PC-9 (cell line): Measurements from ENCODE around the gene ACADS.

ENCODE experiments used
- EZH2 ChIP-seq: fragments of 200-600 bp; sonication (generic); IDR thresholded peaks from 2 replicates; pipeline ENCODE4 v1.8.0; 2017; ENCODE audit warnings: antibody characterized with exemption, low read depth
- TF ChIP-seq, protein P1 (sequence below): fragments of 200-600 bp; sonication (generic); conservative IDR thresholded peaks from 2 replicates; pipeline ENCODE4 v1.6.1; 2017; ENCODE audit warnings: mixed run types, antibody characterized with exemption, mild to moderate bottlenecking, moderate library complexity

DNA sequence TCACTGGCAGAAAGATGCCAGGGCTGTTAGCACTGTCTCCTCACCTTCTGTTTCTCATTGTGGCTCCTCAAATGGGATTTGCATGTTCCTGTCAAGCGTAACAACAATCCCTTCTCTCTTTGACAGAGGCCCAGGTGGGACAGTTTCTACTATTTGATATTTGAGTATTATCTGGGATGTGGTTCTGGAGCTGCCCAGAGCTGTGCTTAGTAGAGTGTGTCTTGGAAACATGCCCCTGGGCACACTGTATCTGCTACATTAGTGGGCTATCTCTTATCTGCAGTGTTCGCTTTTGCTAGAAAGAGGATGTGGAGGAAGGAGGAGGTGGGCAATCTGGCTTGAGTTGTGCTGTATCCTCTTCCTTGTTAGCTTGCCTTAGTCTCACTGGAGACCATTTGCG lies 3.8 kb upstream of the ACADS start:
- TF ChIP-seq EZH2 = no peak
- TF ChIP-seq, protein P1, sequence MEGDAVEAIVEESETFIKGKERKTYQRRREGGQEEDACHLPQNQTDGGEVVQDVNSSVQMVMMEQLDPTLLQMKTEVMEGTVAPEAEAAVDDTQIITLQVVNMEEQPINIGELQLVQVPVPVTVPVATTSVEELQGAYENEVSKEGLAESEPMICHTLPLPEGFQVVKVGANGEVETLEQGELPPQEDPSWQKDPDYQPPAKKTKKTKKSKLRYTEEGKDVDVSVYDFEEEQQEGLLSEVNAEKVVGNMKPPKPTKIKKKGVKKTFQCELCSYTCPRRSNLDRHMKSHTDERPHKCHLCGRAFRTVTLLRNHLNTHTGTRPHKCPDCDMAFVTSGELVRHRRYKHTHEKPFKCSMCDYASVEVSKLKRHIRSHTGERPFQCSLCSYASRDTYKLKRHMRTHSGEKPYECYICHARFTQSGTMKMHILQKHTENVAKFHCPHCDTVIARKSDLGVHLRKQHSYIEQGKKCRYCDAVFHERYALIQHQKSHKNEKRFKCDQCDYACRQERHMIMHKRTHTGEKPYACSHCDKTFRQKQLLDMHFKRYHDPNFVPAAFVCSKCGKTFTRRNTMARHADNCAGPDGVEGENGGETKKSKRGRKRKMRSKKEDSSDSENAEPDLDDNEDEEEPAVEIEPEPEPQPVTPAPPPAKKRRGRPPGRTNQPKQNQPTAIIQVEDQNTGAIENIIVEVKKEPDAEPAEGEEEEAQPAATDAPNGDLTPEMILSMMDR = no peak
